Kidney epithelial cell (primary cell): ENCODE data around the gene RNF34. TPM values are rescaled to one million over a fixed set of nuclear protein-coding genes. Genes with fewer than 3 reads are reported as not detected.

ENCODE experiments used
- DNase-seq: peaks from one replicate; pipeline ENCODE4 v3.0.0-alpha.2; 2010; ENCODE audit warnings: low read depth
- H3K27me3 ChIP-seq: 2 replicates; pipeline ENCODE4 v1.6.0; 2011; ENCODE audit warnings: low read length; ENCODE audit not compliant: control insufficient read depth, insufficient read depth
- H3K36me3 ChIP-seq: 2 replicates; pipeline ENCODE4 v1.5.1; 2011; ENCODE audit warnings: low read length; ENCODE audit not compliant: control insufficient read depth, insufficient read depth
- H3K4me3 ChIP-seq: 2 replicates; pipeline ENCODE4 v1.5.1; 2011; ENCODE audit warnings: low read depth, mild to moderate bottlenecking, control low read depth, low read length
- total RNA-seq: library from RNA; depleted of rRNA; stranded (reverse); fragments of >200 nt; gene quantifications from 2 replicates; pipeline ENCODE4 v1.2.3, GENCODE V29; 2015
- TF ChIP-seq, protein P1 (sequence below): IDR thresholded peaks from 2 replicates; pipeline ENCODE4 v1.5.1; 2011; ENCODE audit warnings: mild to moderate bottlenecking, moderate library complexity, low read length, control low read depth, inconsistent platforms; ENCODE audit not compliant: insufficient read depth, poor library complexity, severe bottlenecking

Gene RNF34
- total RNA-seq, 1 donor from 2014 or later = 45.3 TPM

DNA sequence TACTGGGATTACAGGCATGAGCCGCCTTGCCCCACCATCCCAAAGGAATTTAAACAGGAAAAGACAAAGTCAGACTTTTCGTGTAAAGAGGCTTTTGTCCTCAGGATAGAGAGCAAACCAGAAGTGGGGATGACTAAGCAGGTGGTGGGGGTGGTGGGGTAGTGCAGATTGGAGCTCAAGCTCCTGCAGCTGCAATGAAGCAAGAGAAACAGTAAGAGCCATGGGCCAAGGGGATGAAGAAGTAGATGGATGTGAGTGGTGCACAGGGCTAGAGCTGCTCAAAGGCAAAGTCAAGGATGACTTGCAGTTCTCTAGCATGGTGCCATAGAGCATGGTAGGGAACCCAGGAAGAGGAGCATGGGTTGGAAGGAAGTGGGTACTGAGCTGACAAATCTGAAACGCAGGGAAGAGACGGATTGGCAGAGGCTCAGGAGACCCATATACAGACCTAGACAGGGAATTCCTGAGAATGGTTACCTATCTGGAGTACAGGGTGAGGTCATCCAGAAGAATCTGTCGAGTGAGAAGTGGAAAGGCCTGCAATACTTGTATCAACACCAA is 11.4 kb upstream of the RNF34 start:
- Histone ChIP-seq H3K4me3 (no peak overlapping the region), H3K36me3 (no peaks in the 10 kb centered on the region), H3K27me3 (no peaks in the 10 kb centered on the region)
- peak; percentile 35 for DNase-seq
- TF ChIP-seq, protein P1, sequence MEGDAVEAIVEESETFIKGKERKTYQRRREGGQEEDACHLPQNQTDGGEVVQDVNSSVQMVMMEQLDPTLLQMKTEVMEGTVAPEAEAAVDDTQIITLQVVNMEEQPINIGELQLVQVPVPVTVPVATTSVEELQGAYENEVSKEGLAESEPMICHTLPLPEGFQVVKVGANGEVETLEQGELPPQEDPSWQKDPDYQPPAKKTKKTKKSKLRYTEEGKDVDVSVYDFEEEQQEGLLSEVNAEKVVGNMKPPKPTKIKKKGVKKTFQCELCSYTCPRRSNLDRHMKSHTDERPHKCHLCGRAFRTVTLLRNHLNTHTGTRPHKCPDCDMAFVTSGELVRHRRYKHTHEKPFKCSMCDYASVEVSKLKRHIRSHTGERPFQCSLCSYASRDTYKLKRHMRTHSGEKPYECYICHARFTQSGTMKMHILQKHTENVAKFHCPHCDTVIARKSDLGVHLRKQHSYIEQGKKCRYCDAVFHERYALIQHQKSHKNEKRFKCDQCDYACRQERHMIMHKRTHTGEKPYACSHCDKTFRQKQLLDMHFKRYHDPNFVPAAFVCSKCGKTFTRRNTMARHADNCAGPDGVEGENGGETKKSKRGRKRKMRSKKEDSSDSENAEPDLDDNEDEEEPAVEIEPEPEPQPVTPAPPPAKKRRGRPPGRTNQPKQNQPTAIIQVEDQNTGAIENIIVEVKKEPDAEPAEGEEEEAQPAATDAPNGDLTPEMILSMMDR = no peak

DNA sequence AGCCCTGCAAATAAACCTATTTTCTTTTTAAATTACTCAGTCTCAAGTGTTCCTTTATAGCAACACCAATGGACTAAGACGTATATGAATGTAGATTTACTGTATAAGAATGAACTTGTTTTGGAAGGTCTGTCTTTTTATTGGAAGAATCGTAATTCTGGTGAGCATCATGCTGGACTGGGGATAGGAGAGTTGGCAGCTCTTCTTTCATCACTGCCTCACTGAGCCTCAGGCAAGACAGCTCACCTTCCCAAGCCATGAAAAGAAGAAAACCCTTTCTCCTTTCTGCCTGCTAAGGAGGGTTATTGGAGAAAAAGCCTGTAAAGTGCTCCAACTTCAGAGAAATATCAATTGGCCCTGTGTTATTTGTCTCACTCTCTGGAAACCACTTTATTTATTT is 9.1 kb upstream of the RNF34 start:
- no peaks in the 10 kb centered on the region for H3K36me3 ChIP-seq
- H3K27me3 ChIP-seq = no peaks in the 10 kb centered on the region
- no peak for DNase-seq
- TF ChIP-seq, protein P1 = no peak
- H3K4me3 ChIP-seq = no peak overlapping the region

DNA sequence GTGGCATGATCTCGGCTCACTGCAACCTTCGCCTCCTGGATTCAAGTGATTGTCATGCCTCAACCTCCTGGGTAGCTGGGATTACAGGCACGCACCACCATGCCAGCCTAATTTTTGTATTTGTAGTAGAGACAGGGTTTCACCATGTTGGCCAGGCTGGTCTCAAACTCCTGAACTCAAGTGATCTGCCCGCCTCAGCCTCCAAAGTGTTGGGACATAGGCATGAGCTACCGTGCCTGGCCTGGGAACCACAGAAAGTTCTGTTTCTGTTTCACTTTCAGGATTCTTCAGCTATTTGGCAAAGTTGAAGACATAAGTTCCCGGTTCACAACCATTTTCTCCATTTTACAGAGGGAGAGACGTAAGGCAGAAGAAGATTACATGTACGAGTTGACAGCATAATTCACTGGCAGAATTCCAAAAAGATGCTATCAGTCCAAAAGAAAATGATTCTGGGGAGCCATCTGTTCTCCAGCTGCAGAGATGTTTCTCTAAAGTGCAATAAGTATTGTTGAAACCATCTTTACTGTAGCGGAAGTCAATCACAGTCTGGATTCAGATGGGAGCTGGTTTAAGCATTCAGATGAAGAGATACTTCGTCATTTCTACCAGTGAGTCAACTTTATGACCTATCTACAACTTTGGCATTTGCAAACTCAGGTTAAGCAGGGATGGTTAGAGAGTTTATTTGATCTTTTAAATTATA is 8.1 kb upstream of the RNF34 start:
- TF ChIP-seq, protein P1 = no peak
- DNase-seq = no peak
- H3K4me3 ChIP-seq = no peak overlapping the region
- no peaks in the 10 kb centered on the region for H3K36me3 ChIP-seq
- H3K27me3 ChIP-seq = no peaks in the 10 kb centered on the region

DNA sequence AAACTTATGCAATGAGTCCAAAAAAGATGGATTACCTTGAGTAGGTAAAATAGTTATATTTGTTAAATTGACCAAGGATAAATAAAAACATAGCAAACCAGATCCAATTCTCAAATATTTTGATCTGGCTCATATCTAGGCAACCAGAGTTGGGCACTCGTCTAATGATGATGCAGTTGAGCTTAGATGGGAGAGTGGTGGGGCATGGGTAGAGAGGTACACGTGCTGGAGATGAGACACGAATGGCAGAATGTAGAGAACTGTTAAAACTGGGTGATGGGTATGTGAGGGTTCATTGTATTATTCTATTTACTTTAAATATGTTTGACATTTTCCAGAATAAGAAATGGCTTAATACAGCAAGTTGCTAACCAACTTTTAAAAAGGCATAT is 7.6 kb upstream of the RNF34 start:
- Histone ChIP-seq H3K36me3 (no peaks in the 10 kb centered on the region), H3K27me3 (no peaks in the 10 kb centered on the region), H3K4me3 (no peak overlapping the region)
- TF ChIP-seq, protein P1 = no peak
- no peak for DNase-seq

DNA sequence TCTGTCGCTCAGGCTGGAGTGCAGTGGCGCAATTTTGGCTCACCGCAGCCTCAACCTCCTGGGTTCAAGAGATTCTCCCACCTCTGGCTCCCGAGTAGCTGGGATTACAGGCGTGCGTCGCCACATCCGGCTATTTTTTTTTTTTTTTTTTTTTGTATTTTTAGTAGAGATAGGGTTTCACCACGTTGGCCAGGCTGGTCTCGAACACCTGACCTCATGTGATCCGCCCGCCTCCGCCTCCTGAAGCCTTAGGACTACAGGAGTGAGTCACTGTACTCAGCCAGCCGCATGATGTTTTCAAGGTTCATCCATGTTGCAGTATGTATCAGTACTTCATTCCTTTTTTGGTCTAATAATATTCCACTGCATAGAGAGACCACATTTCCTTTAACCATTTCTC is 2.4 kb upstream of the RNF34 start:
- H3K4me3 ChIP-seq = no peak overlapping the region
- TF ChIP-seq, protein P1 = no peak
- DNase-seq = no peak
- no peaks in the 10 kb centered on the region for H3K27me3 ChIP-seq
- no peaks in the 10 kb centered on the region for H3K36me3 ChIP-seq

DNA sequence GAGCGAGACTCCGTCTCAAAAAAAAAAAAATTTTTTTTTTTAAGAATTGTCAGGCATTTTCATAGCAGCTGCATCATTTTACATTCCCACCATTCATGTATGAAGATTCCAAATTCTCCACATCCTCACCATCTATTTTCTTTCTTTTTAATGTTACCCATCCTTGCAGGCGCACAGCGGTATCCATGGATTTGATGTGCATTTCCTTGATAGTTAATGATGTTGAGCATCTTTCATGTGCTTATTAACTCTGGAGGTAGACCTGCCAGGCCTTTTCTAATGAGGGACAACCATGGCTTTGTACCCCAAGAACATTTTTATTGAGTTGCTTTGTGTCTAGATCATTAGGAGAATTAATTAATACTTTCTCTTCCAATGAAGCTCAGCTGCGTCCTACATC is 1.6 kb upstream of the RNF34 start:
- TF ChIP-seq, protein P1 = no peak
- Histone ChIP-seq H3K36me3 (no peaks in the 10 kb centered on the region), H3K27me3 (no peaks in the 10 kb centered on the region), H3K4me3 (no peak overlapping the region)
- DNase-seq = no peak
